Measurements from ENCODE around the gene CERS3. TPM values are rescaled to one million over a fixed set of nuclear protein-coding genes. Genes with fewer than 3 reads are reported as not detected.

The CERS3 gene
- total RNA-seq, 2 experiments from 2014 or later: not detected

- DNase-seq (no peak), ATAC-seq (no peak)
- TF ChIP-seq, protein P1, sequence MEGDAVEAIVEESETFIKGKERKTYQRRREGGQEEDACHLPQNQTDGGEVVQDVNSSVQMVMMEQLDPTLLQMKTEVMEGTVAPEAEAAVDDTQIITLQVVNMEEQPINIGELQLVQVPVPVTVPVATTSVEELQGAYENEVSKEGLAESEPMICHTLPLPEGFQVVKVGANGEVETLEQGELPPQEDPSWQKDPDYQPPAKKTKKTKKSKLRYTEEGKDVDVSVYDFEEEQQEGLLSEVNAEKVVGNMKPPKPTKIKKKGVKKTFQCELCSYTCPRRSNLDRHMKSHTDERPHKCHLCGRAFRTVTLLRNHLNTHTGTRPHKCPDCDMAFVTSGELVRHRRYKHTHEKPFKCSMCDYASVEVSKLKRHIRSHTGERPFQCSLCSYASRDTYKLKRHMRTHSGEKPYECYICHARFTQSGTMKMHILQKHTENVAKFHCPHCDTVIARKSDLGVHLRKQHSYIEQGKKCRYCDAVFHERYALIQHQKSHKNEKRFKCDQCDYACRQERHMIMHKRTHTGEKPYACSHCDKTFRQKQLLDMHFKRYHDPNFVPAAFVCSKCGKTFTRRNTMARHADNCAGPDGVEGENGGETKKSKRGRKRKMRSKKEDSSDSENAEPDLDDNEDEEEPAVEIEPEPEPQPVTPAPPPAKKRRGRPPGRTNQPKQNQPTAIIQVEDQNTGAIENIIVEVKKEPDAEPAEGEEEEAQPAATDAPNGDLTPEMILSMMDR (IDR thresholded peaks at IDR 0.05): no peak
- intact Hi-C loops (cut with micrococcal nuclease): no loop called here
- Mint-ChIP-seq H3K27ac (no peak overlapping the region), H3K36me3 (ENCODE audit: low read depth) (no peaks in the 10 kb centered on the region), H3K4me1 (ENCODE audit: low read depth) (peaks cover 16% of the 10 kb centered on the region), H3K27me3 (no peaks in the 10 kb centered on the region), H3K4me3 (no peak overlapping the region), H3K9me3 (peaks cover 1% of the 10 kb centered on the region)
- ChIA-PET POLR2A (no interaction called here), CTCF (no interaction called here)
Measured at GRCh38 chr15:100517846-100518245, 10.9 kb downstream of the CERS3 start.

DNA sequence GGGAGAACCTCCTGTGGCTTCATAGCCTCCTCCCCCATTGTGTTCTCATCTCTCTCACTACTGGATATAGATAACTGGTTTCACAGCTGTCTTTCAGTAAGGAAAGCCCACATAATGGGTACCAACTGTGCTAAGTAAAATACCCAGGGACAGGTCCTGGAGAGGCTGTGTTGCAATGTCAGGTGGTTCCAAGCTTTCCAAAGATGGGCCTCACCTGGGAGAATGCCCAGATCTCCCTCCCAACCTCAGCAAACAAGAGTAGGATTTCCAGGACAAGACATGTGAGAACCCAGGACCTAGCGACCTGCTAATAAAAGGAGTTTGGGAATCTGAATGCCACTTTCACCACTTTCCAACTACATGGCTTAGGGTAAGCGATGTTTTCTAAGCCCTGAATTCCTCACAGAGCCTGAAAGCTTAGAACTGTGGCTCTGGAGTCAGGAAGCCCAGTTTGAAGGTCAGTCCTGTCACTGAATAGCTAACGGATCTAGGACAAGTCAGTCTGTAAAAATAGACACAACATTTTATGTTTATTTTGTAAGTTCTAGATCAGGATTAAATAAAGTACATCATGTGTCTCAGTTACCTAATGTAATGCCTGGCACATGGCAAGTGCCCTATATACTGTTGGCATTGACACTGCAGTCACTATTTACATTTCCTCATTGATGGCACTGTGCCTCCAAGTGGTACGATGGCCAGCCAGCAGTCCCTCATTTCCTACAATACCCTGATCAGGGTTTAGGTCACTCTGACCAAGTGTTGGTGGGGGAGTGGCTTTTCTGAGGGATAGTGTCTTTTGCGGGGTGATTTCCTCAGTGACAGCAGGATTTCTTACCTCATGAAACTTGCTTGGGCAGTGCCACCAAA lies 11.9 kb downstream of the CERS3 start:
- DNase-seq: no peak
- Mint-ChIP-seq H3K9me3 (no peaks in the 10 kb centered on the region), H3K36me3 (ENCODE audit: low read depth) (no peaks in the 10 kb centered on the region), H3K27ac (no peak overlapping the region), H3K4me3 (no peak overlapping the region), H3K4me1 (ENCODE audit: low read depth) (peaks cover 16% of the 10 kb centered on the region), H3K27me3 (no peaks in the 10 kb centered on the region)
- ChIA-PET POLR2A (no interaction called here), CTCF (interaction anchor here (1.9 kb wide), 1 partner anchor 167 kb away, joined by 5 read pairs; no protein-coding TSS in a partner anchor)
- no peak for ATAC-seq
- intact Hi-C loops (cut with micrococcal nuclease): no loop called here
- TF ChIP-seq, protein P1 (IDR thresholded peaks at IDR 0.05): no peak

GRCh38 chr15:100515758-100516157 lies 13.0 kb downstream of the CERS3 start:
- no peaks in the 10 kb centered on the region for H3K9me3 Mint-ChIP-seq
- ATAC-seq (no peak), DNase-seq (no peak)
- H3K4me3 Mint-ChIP-seq: no peak overlapping the region
- no peak overlapping the region for H3K27ac Mint-ChIP-seq
- H3K27me3 Mint-ChIP-seq: no peaks in the 10 kb centered on the region
- POLR2A ChIA-PET: no interaction called here
- peaks cover 10% of the 10 kb centered on the region for H3K4me1 Mint-ChIP-seq (ENCODE audit: low read depth)
- no peaks in the 10 kb centered on the region for H3K36me3 Mint-ChIP-seq (ENCODE audit: low read depth)
- CTCF ChIA-PET: interaction anchor here (1.9 kb wide), 1 partner anchor 166 kb away, joined by 5 read pairs; no protein-coding TSS in a partner anchor
- TF ChIP-seq, protein P1 (IDR thresholded peaks at IDR 0.05): no peak
- intact Hi-C loops (cut with micrococcal nuclease): no loop called here

DNA sequence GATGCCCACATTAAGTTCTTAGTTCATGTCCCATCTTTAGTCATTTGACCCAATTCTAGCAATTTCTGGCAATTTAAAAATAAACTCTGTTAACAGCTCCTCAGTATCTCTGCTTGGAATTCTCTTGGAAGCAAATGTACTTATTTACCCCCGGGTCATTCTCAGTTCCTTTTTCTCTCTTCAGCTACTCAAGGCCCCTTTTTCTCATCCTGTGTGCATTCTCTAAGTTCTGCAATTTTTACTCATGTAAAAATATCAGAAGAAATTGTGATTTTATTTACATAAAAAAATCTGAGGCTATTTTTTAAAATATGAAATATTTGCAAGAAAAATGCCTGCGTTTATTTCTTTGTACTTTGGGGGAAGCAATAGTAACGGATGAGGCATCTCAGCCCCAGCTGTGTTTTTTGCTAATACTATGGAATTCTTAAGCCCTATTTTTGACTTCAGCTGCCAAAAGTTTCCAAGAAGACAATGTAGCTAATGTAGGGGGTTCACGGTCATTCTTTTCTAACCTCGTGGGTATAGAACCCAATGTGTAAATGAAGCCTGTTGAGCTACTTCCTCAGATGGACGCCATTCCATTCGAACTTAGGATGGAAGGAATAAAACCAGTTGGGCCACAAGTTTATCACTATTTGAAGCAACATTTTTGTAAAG lies 20.0 kb downstream of the CERS3 start:
- intact Hi-C loops (cut with micrococcal nuclease): no loop called here
- ChIA-PET POLR2A (no interaction called here), CTCF (interaction anchor here (1.6 kb wide), 1 partner anchor 159 kb away, joined by 5 read pairs; no protein-coding TSS in a partner anchor)
- TF ChIP-seq, protein P1 (IDR thresholded peaks at IDR 0.05): no peak
- no peak overlapping the region for H3K27ac Mint-ChIP-seq
- no peaks in the 10 kb centered on the region for H3K9me3 Mint-ChIP-seq
- DNase-seq (no peak), ATAC-seq (no peak)
- no peaks in the 10 kb centered on the region for H3K4me1 Mint-ChIP-seq (ENCODE audit: low read depth)
- no peaks in the 10 kb centered on the region for H3K27me3 Mint-ChIP-seq
- no peaks in the 10 kb centered on the region for H3K36me3 Mint-ChIP-seq (ENCODE audit: low read depth)
- no peak overlapping the region for H3K4me3 Mint-ChIP-seq

DNA sequence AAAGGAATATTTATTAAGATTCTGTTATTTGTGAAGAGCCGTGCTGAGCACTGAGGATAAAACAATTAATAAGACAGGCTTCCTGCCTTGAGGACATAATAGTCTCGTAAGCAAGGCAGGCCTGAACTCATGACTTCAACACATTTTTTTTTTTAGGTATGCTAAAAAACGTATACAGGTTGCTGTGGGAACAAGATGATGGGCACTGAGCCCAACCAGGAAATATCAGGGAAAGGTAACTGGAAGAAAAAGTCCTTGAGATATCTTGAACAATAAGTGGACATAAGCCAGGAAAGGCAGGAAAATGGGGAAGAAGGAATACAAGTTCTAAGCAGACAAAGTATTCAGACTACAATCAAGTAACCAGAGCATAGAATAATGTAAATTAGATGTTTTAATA lies 26.1 kb downstream of the CERS3 start:
- intact Hi-C loops (cut with micrococcal nuclease): no loop called here
- TF ChIP-seq, protein P1 (IDR thresholded peaks at IDR 0.05): no peak
- POLR2A ChIA-PET: no interaction called here
- CTCF ChIA-PET: interaction anchor here (1.2 kb wide), 1 partner anchor 8 kb away, joined by 4 read pairs; no protein-coding TSS in a partner anchor
- no peak for DNase-seq
- no peak for ATAC-seq
- no peaks in the 10 kb centered on the region for H3K36me3 Mint-ChIP-seq (ENCODE audit: low read depth)
- no peak overlapping the region for H3K4me3 Mint-ChIP-seq
- no peaks in the 10 kb centered on the region for H3K27me3 Mint-ChIP-seq
- H3K9me3 Mint-ChIP-seq: no peaks in the 10 kb centered on the region
- H3K27ac Mint-ChIP-seq: no peak overlapping the region
- H3K4me1 Mint-ChIP-seq (ENCODE audit: low read depth): no peaks in the 10 kb centered on the region

Data from activated CD8-positive, alpha-beta T cell treated with anti-CD3 and anti-CD28 coated beads for 36 hours (primary cell).